ENCODE measurements around the gene ABHD17A. TPM values are rescaled to one million over a fixed set of nuclear protein-coding genes. Genes with fewer than 3 reads are reported as not detected.

Gene ABHD17A
- total and polyA plus RNA-seq, 2 of the 8 experiments (the other 6 are each of a cell fraction or from before 2014, with no cell fraction given), result 41.2 to 87.4 TPM

- Histone ChIP-seq H3K27me3 (replicated peaks in 1 of 4; ENCODE audit: control insufficient read depth in 3 of 4, extremely low read depth in 1 of 4, insufficient read depth in 3 of 4, low read length in 3 of 4) (peaks cover 0 to 15% (median 6%) of the 10 kb centered on the region in 4 experiments; a peak in 5 of 7 replicates), H3K36me3 (ENCODE audit: control insufficient read depth in 2 of 4, insufficient read depth in 4 of 4, low read length in 3 of 4) (no peaks in the 10 kb centered on the region), H3K23ac (ENCODE audit: insufficient read length) (no peak within 1 kb of the TSS), H2BK15ac (ENCODE audit: low read length) (peak within 1 kb of the TSS; percentile 88; the same call in 1 of the 2 replicates), H2AK5ac (ENCODE audit: low read depth, low read length) (no peak within 1 kb of the TSS), H2AFZ (ENCODE audit: low read length) (no peak within 1 kb of the TSS), H3K14ac (ENCODE audit: insufficient read length) (no peak within 1 kb of the TSS), H3K79me1 (ENCODE audit: low read depth, low read length) (peaks cover 10% of the 10 kb centered on the region), H2BK120ac (replicated peaks; ENCODE audit: low read depth, low read length) (no peak within 1 kb of the TSS), H3K4me1 (replicated peaks in 1 of 4; ENCODE audit: control insufficient read depth in 3 of 4, insufficient read depth in 4 of 4, low read length in 3 of 4) (peaks cover 0 to 41% (median 28%) of the 10 kb centered on the region in 4 experiments; a peak in 6 of 7 replicates), H3K9ac (replicated peaks in 1 of 4; ENCODE audit: extremely low read depth in 1 of 4, low read depth in 3 of 4, low read length in 3 of 4) (peak within 1 kb of the TSS; percentile 10 to 91 (median 76)), H2BK20ac (ENCODE audit: low read length) (no peak within 1 kb of the TSS), H4K5ac (ENCODE audit: insufficient read length, low read depth, low read length) (peak within 1 kb of the TSS; percentile 83), H2BK12ac (ENCODE audit: low read depth, low read length) (no peak within 1 kb of the TSS), H3K4ac (replicated peaks; ENCODE audit: insufficient read length, low read depth, low read length) (peak within 1 kb of the TSS; percentile 53), H3K9me3 (ENCODE audit: insufficient read depth in 2 of 2, low read depth in 1 of 2, low read length in 1 of 2) (no peaks in the 10 kb centered on the region), H3K4me3 (ENCODE audit: extremely low read depth in 1 of 4, insufficient read depth in 2 of 4, low read depth in 3 of 4, low read length in 4 of 4) (peak within 1 kb of the TSS; percentile 66 to 96 (median 78)), H3K4me2 (ENCODE audit: insufficient read depth in 1 of 2, low read depth in 2 of 2, low read length in 2 of 2) (peak within 1 kb of the TSS; percentile 89 to 90), H3K23me2 (ENCODE audit: low read depth, low read length) (peaks cover 5% of the 10 kb centered on the region; the same call in 1 of the 2 replicates), H2BK5ac (ENCODE audit: low read depth, low read length) (peak within 1 kb of the TSS; percentile 81), H3K18ac (ENCODE audit: extremely low read depth, low read length) (peak within 1 kb of the TSS; percentile 71), H3K56ac (replicated peaks; ENCODE audit: insufficient read length, low read depth, low read length) (peak within 1 kb of the TSS; percentile 77), H4K91ac (replicated peaks; ENCODE audit: insufficient read length, low read length) (peak within 1 kb of the TSS; percentile 42), H3K27ac (ENCODE audit: low read depth, low read length) (peak within 1 kb of the TSS; percentile 75), H4K20me1 (replicated peaks in 1 of 2; ENCODE audit: control insufficient read depth in 1 of 2, insufficient read depth in 2 of 2, low read length in 2 of 2) (peaks cover 25 to 41% of the 10 kb centered on the region in 2 experiments), H3K79me2 (ENCODE audit: control insufficient read depth in 1 of 2, insufficient read depth in 2 of 2, low read length in 2 of 2) (peaks cover 18 to 43% of the 10 kb centered on the region in 2 experiments; a peak in 3 of 4 replicates), H4K8ac (ENCODE audit: extremely low read depth, insufficient read depth, low read length) (peak within 1 kb of the TSS; percentile 89; the same call in 1 of the 2 replicates)
- peak; percentile 59; the same call in 1 of the 2 replicates for TF ChIP-seq PHF8 (conservative IDR thresholded peaks at IDR 0.05; ENCODE audit: low read depth, low read length)
- no peak for TF ChIP-seq EP300 (IDR thresholded peaks at IDR 0.05; ENCODE audit: borderline replicate concordance in 1 of 2, low read depth in 2 of 2, low read length in 2 of 2)
- TF ChIP-seq TAF1 (IDR thresholded peaks at IDR 0.05; ENCODE audit: low read depth, low read length), result peak; percentile 59; the same call in 1 of the 2 replicates
- no peak for TF ChIP-seq RXRA (IDR thresholded peaks at IDR 0.05; ENCODE audit: insufficient read depth, low read depth, low read length)
- TF ChIP-seq POLR2A (IDR thresholded peaks at IDR 0.05; ENCODE audit: control extremely low read depth in 1 of 2, low read depth in 2 of 2, low read length in 2 of 2), result peak in 1 of 2 experiments; percentile 55; a peak in 1 of 3 replicates
- no peak for TF ChIP-seq BACH1 (IDR thresholded peaks at IDR 0.05; ENCODE audit: low read length)
- TF ChIP-seq CBX8 (IDR thresholded peaks at IDR 0.05; ENCODE audit: borderline replicate concordance, low read depth, low read length), result no peak
- TF ChIP-seq POLR2AphosphoS5 (IDR thresholded peaks at IDR 0.05; ENCODE audit: low read depth, low read length), result 0 out of 2 replicates have a peak, but pooled peaks have one; percentile 34
- 3% methylated on average over 20 of the region's 63 CpGs; no CpG with 5 or more reads in 1 of the 2 experiments for WGBS, 2 experiments (ENCODE audit: extremely low coverage in 1 of 2, insufficient coverage in 1 of 2, insufficient read length in 1 of 2, insufficient replicate concordance in 2 of 2, low coverage in 1 of 2, low lambda C conversion rate in 2 of 2, missing lambda C conversion rate in 1 of 2)
- ChIA-PET POLR2A (ENCODE audit: partially characterized antibody) (no interaction called here), CTCF (ENCODE audit: partially characterized antibody) (no interaction called here)
- FAIRE-seq, result no peak
- DNase-seq (ENCODE audit: low read depth in 1 of 2, low spot score in 2 of 2), result no peak
Measured at GRCh38 chr19:1863328-1863637, 22.0 kb downstream of the ABHD17A start, which contains the start of gene KLF16. TSS of gene KLF16 (minus strand) at chr19:1863579. CDS start at chr19:1863497, 82 bp downstream.
